HT1080 (cell line): ENCODE data around the gene E4F1. TPM values are rescaled to one million over a fixed set of nuclear protein-coding genes. Genes with fewer than 3 reads are reported as not detected.

Source experiments
- small RNA-seq: library from RNA; depleted of rRNA; stranded (forward); fragments of <200 nt; gene quantifications from one replicate; pipeline ENCODE3, GENCODE V24; 2014
- total RNA-seq: library from RNA; depleted of rRNA; stranded (reverse); fragments of >200 nt; shearing (Covaris generic); gene quantifications from 2 replicates; pipeline ENCODE4 v1.2.3, GENCODE V29; 2014; rRNA removed

Gene E4F1
- total RNA-seq, 1 experiment from 2014 or later: 37.4 TPM

Small RNA genes lying within 50 kb of the gene (small RNA-seq; reads per million reads assigned to genes)
- not detected for gene MIR3677
- gene MIR4717: not detected

Other genes starting within 250 kb of the E4F1 start
- 0.43 TPM in 1 of 2 replicates, not detected in the other for gene NOXO1, start 242.1 kb upstream of the E4F1 start, total RNA-seq
- 75.7 and 85.5 TPM in 2 replicates for gene GFER, start 239.4 kb upstream of the E4F1 start, total RNA-seq
- 2.4 and 2.5 TPM in 2 replicates for gene SYNGR3, start 233.6 kb upstream of the E4F1 start, total RNA-seq
- 46.2 and 50.4 TPM in 2 replicates for gene ZNF598, start 213.8 kb upstream of the E4F1 start, total RNA-seq
- 0.30 and 0.35 TPM in 2 replicates for gene NPW, start 203.8 kb upstream of the E4F1 start, total RNA-seq
- gene NHERF2, start 196.7 kb upstream of the E4F1 start, total RNA-seq: 118 and 158 TPM in 2 replicates
- gene NTHL1, start 175.8 kb upstream of the E4F1 start, total RNA-seq: 61.5 and 90.5 TPM in 2 replicates
- 50.2 and 59.6 TPM in 2 replicates for gene TSC2, start 175.6 kb upstream of the E4F1 start, total RNA-seq
- gene PKD1, start 87.7 kb upstream of the E4F1 start, total RNA-seq: 55.1 and 58.6 TPM in 2 replicates
- 9.5 and 13.4 TPM in 2 replicates for gene RAB26, start 75.0 kb upstream of the E4F1 start, total RNA-seq
- gene TRAF7, start 67.8 kb upstream of the E4F1 start, total RNA-seq: 122 and 138 TPM in 2 replicates
- 0.10 and 1.2 TPM in 2 replicates for gene CASKIN1, start 27.0 kb upstream of the E4F1 start, total RNA-seq
- 50.0 and 69.1 TPM in 2 replicates for gene MLST8, start 18.1 kb upstream of the E4F1 start, total RNA-seq
- 2.0 and 7.3 TPM in 2 replicates for gene BRICD5, start 12.7 kb upstream of the E4F1 start, total RNA-seq
- 40.0 and 50.1 TPM in 2 replicates for gene PGP, start 8.8 kb upstream of the E4F1 start, total RNA-seq
- gene DNASE1L2, start 12.9 kb downstream of the E4F1 start, total RNA-seq: 2.1 and 3.7 TPM in 2 replicates
- gene ECI1, start 28.0 kb downstream of the E4F1 start, total RNA-seq: 32.5 and 40.0 TPM in 2 replicates
- gene RNPS1, start 44.5 kb downstream of the E4F1 start, total RNA-seq: 249 and 290 TPM in 2 replicates
- 0.13 and 0.14 TPM in 2 replicates for gene ABCA3, start 117.1 kb downstream of the E4F1 start, total RNA-seq
- gene CCNF, start 205.9 kb downstream of the E4F1 start, total RNA-seq: 60.6 and 64.7 TPM in 2 replicates
- gene TEDC2, start 236.5 kb downstream of the E4F1 start, total RNA-seq: 50.8 and 61.3 TPM in 2 replicates
- not detected in 2 replicates for gene NTN3, start 247.7 kb downstream of the E4F1 start, total RNA-seq